ENCODE results near the gene CLDN25.

GRCh38 chr11:113736323-113736722 is 43.3 kb upstream of the CLDN25 start:
- TF ChIP-seq POLR2AphosphoS5 (IDR thresholded peaks at IDR 0.05; ENCODE audit: low read depth, low read length) (no peak), POLR2A (IDR thresholded peaks at IDR 0.05; ENCODE audit: low read depth, low read length) (no peak), SPI1 (IDR thresholded peaks at IDR 0.05; ENCODE audit: low read depth, low read length) (no peak), TAF1 (IDR thresholded peaks at IDR 0.05; ENCODE audit: low read depth, low read length) (no peak), PAX5 (IDR thresholded peaks at IDR 0.05; ENCODE audit: insufficient read depth, low read length, severe bottlenecking) (no peak)

Measured in GM12891 (cell line).